Measurements from ENCODE around the gene PCLO.
"Not testable (repeated sequence)": the region's sequence is repeated elsewhere in the genome, so short reads cannot be mapped to it uniquely, and the experiment has no call there.

PCLO gene

GRCh38 chr7:82961240-82961639, 201.4 kb downstream of the PCLO start:
- no peak for DNase-seq

GRCh38 chr7:82959528-82959927, 203.2 kb downstream of the PCLO start:
- DNase-seq: no peak

- DNase-seq: no peak
Observed at GRCh38 chr7:82957521-82957920, 205.2 kb downstream of the PCLO start.

- no peak for DNase-seq
Observed at GRCh38 chr7:82953324-82954027, 209.2 kb downstream of the PCLO start.

- no peak for DNase-seq
Observed at GRCh38 chr7:82950436-82950835, 212.2 kb downstream of the PCLO start.

- no peak for DNase-seq
Observed at GRCh38 chr7:82945480-82945879, 217.2 kb downstream of the PCLO start.

GRCh38 chr7:82945056-82945455, 217.6 kb downstream of the PCLO start:
- no peak for DNase-seq

- no peak for DNase-seq
Observed at GRCh38 chr7:82932516-82932915, 230.2 kb downstream of the PCLO start.

- no peak for DNase-seq
Observed at GRCh38 chr7:82926477-82926876, 236.2 kb downstream of the PCLO start.

- no peak for DNase-seq
Observed at GRCh38 chr7:82925331-82925730, 237.4 kb downstream of the PCLO start.

- no peak for DNase-seq
Observed at GRCh38 chr7:82906502-82906901, 256.2 kb downstream of the PCLO start.

GRCh38 chr7:82904871-82905270, 257.8 kb downstream of the PCLO start:
- no peak for DNase-seq

GRCh38 chr7:82901098-82901497, 261.6 kb downstream of the PCLO start:
- not testable (repeated sequence) for DNase-seq

GRCh38 chr7:82897500-82897899, 265.2 kb downstream of the PCLO start:
- no peak for DNase-seq

GRCh38 chr7:82894341-82894740, 268.3 kb downstream of the PCLO start:
- DNase-seq: not testable (repeated sequence)

GRCh38 chr7:82886324-82886723, 276.4 kb downstream of the PCLO start:
- DNase-seq: no peak

GRCh38 chr7:82865856-82866255, 296.8 kb downstream of the PCLO start:
- no peak for DNase-seq

- DNase-seq: no peak
Observed at GRCh38 chr7:82859106-82859850, 303.4 kb downstream of the PCLO start.

GRCh38 chr7:82851121-82851520, 311.6 kb downstream of the PCLO start:
- no peak for DNase-seq

GRCh38 chr7:82841828-82842227, 320.9 kb downstream of the PCLO start:
- no peak for DNase-seq

- no peak for DNase-seq
Observed at GRCh38 chr7:82840061-82840460, 322.6 kb downstream of the PCLO start.

- no peak for DNase-seq
Observed at GRCh38 chr7:82839555-82839954, 323.1 kb downstream of the PCLO start.

GRCh38 chr7:82839063-82839462, 323.6 kb downstream of the PCLO start:
- DNase-seq: no peak

GRCh38 chr7:82838314-82838713, 324.4 kb downstream of the PCLO start:
- DNase-seq: no peak

- no peak for DNase-seq
Observed at GRCh38 chr7:82823073-82823472, 339.6 kb downstream of the PCLO start.

Data from CD4-positive, alpha-beta T cell treated with Interferon alpha-2 for 1 hour (primary cell).